Loucy (cell line): ENCODE data around the gene PTMA.

Source experiments
- H2AFZ ChIP-seq: fragments of 200-600 bp; sonication (generic); 2 replicates; pipeline ENCODE4 v1.6.0; 2016; ENCODE audit warnings: antibody characterized with exemption, mild to moderate bottlenecking, low read length, moderate library complexity
- H3F3A ChIP-seq: fragments of 200-600 bp; 2 replicates; pipeline ENCODE4 v1.6.0; 2016; ENCODE audit warnings: antibody characterized with exemption, low read depth, mild to moderate bottlenecking
- H3K27me3 ChIP-seq: fragments of 200-600 bp; sonication (generic); 2 replicates; pipeline ENCODE4 v1.6.1; 2014; ENCODE audit warnings: low read length, mild to moderate bottlenecking; ENCODE audit not compliant: insufficient read depth, poor library complexity, severe bottlenecking
- H3K36me3 ChIP-seq: fragments of 200-600 bp; sonication (generic); 2 replicates; pipeline ENCODE4 v1.6.1; 2016; ENCODE audit warnings: low read length; ENCODE audit not compliant: insufficient read depth
- H3K4me1 ChIP-seq: fragments of 200-600 bp; sonication (generic); 2 replicates; pipeline ENCODE4 v1.5.1; 2014; ENCODE audit warnings: low read length, mild to moderate bottlenecking; ENCODE audit not compliant: insufficient read depth, poor library complexity, severe bottlenecking
- H3K4me2 ChIP-seq: fragments of 200-600 bp; sonication (generic); 2 replicates; pipeline ENCODE4 v1.6.0; 2014; ENCODE audit warnings: antibody characterized with exemption, low read length, low read depth, mild to moderate bottlenecking; ENCODE audit not compliant: poor library complexity, severe bottlenecking
- H3K4me3 ChIP-seq: fragments of 200-600 bp; sonication (generic); 2 replicates; pipeline ENCODE4 v1.5.1; 2014; ENCODE audit warnings: low read length, mild to moderate bottlenecking, mixed read lengths; ENCODE audit not compliant: poor library complexity, severe bottlenecking
- H3K79me2 ChIP-seq: fragments of 200-600 bp; sonication (generic); 2 replicates; pipeline ENCODE4 v1.6.1; 2014; ENCODE audit warnings: low read length; ENCODE audit not compliant: insufficient read depth
- H3K9ac ChIP-seq: fragments of 200-600 bp; sonication (generic); 2 replicates; pipeline ENCODE4 v1.6.0; 2014; ENCODE audit warnings: mild to moderate bottlenecking, low read depth, low read length, moderate library complexity; ENCODE audit not compliant: poor library complexity, severe bottlenecking
- H3K9me2 ChIP-seq: fragments of 200-600 bp; sonication (generic); replicated peaks from 2 replicates; pipeline ENCODE4 v1.6.1; 2016; ENCODE audit warnings: low read depth, low read length, mixed read lengths
- H3K9me3 ChIP-seq: fragments of 200-600 bp; sonication (generic); 2 replicates; pipeline ENCODE4 v1.6.1; 2014; ENCODE audit warnings: mild to moderate bottlenecking, antibody characterized with exemption, low read length, low read depth; ENCODE audit not compliant: insufficient read depth
- H4K20me1 ChIP-seq: fragments of 200-600 bp; sonication (generic); 2 replicates; pipeline ENCODE4 v1.6.0; 2014; ENCODE audit warnings: antibody characterized with exemption, low read length, mild to moderate bottlenecking; ENCODE audit not compliant: insufficient read depth, poor library complexity, severe bottlenecking
- CTCF ChIP-seq: fragments of 200-600 bp; sonication (generic); conservative IDR thresholded peaks from 2 replicates; pipeline ENCODE4 v1.5.1; 2014; ENCODE audit warnings: mild to moderate bottlenecking, antibody characterized with exemption, low read length
- EZH2phosphoT487 ChIP-seq: fragments of 200-600 bp; IDR thresholded peaks from 2 replicates; pipeline ENCODE4 v1.6.1; 2018; ENCODE audit warnings: antibody characterized with exemption, mild to moderate bottlenecking, moderate library complexity, borderline replicate concordance

The PTMA gene

GRCh38 chr2:231708773-231709635 is 679 bp downstream of the PTMA start:
- Histone ChIP-seq H4K20me1 (peaks cover 51% of the 10 kb centered on the region), H3K4me3 (peak overlapping the region; percentile 100), H3K9me2 (no peaks in the 10 kb centered on the region), H3K9me3 (no peaks in the 10 kb centered on the region), H3F3A (peaks cover 22% of the 10 kb centered on the region), H3K36me3 (peaks cover 45% of the 10 kb centered on the region), H3K9ac (peak overlapping the region; percentile 100), H3K4me2 (peak overlapping the region; percentile 59), H2AFZ (no peak overlapping the region), H3K79me2 (peaks cover 90% of the 10 kb centered on the region), H3K4me1 (peaks cover 30% of the 10 kb centered on the region), H3K27me3 (peaks cover 45% of the 10 kb centered on the region)
- TF ChIP-seq CTCF (no peak), EZH2phosphoT487 (no peak)

GRCh38 chr2:231709636-231709980 is 1.3 kb downstream of the PTMA start:
- H2AFZ ChIP-seq: no peak overlapping the region
- no peaks in the 10 kb centered on the region for H3K9me2 ChIP-seq
- H3K9me3 ChIP-seq: no peaks in the 10 kb centered on the region
- peaks cover 45% of the 10 kb centered on the region for H3K27me3 ChIP-seq
- H3K36me3 ChIP-seq: peaks cover 51% of the 10 kb centered on the region
- H3K4me1 ChIP-seq: peaks cover 32% of the 10 kb centered on the region
- H4K20me1 ChIP-seq: peaks cover 57% of the 10 kb centered on the region
- no peak for TF ChIP-seq CTCF
- no peak for TF ChIP-seq EZH2phosphoT487
- peak overlapping the region; percentile 59 for H3K4me2 ChIP-seq
- peak overlapping the region; percentile 100 for H3K9ac ChIP-seq
- H3F3A ChIP-seq: peaks cover 28% of the 10 kb centered on the region
- peak overlapping the region; percentile 100 for H3K4me3 ChIP-seq
- peaks cover 90% of the 10 kb centered on the region for H3K79me2 ChIP-seq

DNA sequence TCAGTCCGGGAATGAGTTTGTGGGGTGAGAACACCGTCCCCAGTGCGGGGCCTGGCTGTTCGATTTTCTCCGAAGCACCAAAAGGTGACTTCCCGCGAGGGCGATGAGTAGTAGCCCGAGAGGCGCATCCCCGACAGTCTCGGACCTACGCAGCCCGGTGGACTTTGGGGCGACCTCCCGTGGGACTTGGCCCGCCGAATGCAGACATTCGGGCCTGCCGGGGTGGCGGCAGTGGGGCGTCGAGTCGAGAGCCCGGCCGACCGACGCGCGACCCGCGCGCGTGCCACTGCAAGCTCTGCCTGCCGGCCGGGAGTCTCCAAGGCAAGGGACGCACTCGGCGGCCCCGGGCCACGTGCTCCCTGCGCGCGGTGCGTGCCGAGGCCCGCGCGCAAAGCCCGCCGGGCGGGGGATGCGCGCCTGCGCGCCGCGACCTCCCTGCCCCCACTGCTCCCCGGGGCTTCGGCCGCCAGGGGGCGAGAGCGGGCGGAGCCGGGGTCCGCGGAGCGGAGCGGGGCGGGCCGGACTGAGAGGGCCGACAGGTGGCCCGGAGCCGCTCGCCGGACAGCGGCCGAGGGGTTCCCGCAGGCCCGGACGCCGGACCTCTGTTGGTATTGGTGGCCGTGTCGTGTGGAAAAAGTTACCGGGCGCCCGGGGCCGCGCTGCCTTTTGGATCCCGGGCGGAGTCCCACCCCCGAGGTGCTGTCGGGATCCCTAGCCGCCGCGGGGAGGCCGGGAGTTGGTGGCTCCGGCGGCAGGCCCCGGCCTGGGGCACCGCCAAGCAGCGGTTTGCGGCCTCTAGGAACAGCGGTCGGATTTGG is 1.9 kb downstream of the PTMA start:
- Histone ChIP-seq H3K79me2 (peaks cover 90% of the 10 kb centered on the region), H3F3A (peaks cover 28% of the 10 kb centered on the region), H3K4me3 (peak overlapping the region; percentile 100), H3K9ac (peak overlapping the region; percentile 100), H3K9me2 (no peaks in the 10 kb centered on the region), H3K9me3 (no peaks in the 10 kb centered on the region), H3K4me1 (peaks cover 29% of the 10 kb centered on the region), H4K20me1 (peaks cover 62% of the 10 kb centered on the region), H2AFZ (no peak overlapping the region), H3K4me2 (peak overlapping the region; percentile 100), H3K36me3 (peaks cover 52% of the 10 kb centered on the region), H3K27me3 (peaks cover 45% of the 10 kb centered on the region)
- TF ChIP-seq EZH2phosphoT487 (no peak), CTCF (peak; percentile 61)
